Stimulated activated CD4-positive, alpha-beta T cell treated with anti-CD3 and anti-CD28 coated beads, Interleukin-15, amount 100 ng/mL, for 48 hours (primary cell): ENCODE results near the gene ERBIN.
"Not testable (repeated sequence)": the region's sequence is repeated elsewhere in the genome, so short reads cannot be mapped to it uniquely, and the experiment has no call there.

Experiments used
- DNase-seq, 2 donors: peaks; one replicate each; pipeline ENCODE4 v3.0.0-alpha.2; 2020; ENCODE audit warnings: low read depth in 2 of 2

The ERBIN gene

GRCh38 chr5:65957703-65958102 is 31.3 kb downstream of the ERBIN start:
- not testable (repeated sequence) for DNase-seq

DNA sequence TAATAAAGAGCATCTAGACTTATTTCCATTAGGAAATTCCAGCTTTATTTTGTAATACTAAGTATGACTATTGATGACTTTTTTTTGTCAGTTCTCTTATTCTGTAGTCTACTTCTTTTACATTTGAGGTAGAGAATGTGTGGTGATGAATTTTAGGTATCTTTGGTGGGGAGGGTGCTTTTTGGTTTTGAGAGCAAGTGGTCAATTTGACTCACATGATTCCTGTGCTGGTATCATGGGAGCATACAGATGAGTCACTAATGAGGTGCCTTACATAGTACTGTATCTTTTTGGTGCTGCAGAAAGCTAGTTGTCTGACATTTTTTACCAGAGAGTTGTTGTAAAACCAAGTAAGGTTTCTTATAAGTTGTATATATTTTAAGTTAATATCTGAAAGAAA is 35.3 kb downstream of the ERBIN start:
- DNase-seq = peak in 1 of 2 donors; percentile 4

DNA sequence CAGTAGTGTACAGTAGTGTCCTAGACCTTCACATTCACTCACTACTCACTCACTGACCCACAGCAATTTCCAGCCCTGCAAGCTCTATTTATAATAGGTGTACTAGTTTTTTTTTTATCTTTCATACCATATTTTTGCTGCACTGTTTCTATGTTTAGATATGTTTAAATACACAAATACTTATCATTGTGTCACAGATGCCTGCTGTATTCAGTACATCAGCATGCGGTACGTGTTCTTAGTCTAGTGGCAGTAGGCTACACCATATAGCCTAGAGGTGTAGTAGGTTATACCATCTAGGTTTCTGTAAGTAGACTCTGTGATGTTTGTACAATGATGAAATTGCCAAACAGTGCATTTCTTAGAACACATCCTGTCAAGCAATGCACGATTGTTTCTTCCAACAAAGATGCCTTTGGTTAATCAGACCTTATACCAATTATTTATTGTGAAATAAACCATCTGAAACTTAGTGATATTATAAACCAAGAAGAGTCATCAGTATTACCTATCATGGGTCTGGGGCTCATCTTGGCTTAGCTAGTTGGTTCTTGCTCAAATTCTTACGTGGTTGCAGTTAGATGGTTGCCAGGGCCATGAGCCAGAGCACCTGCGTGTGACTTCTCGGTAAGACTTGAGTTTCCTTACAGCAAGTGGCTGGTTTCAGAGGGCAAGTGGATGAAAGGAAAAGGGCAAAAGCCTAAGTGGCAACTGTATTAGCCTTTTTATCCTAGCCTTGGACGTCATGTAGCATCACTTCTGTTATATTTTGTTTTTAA is 41.1 kb downstream of the ERBIN start:
- DNase-seq = no peak

- DNase-seq = no peak
Observed at GRCh38 chr5:65969539-65970393, 43.4 kb downstream of the ERBIN start.

DNA sequence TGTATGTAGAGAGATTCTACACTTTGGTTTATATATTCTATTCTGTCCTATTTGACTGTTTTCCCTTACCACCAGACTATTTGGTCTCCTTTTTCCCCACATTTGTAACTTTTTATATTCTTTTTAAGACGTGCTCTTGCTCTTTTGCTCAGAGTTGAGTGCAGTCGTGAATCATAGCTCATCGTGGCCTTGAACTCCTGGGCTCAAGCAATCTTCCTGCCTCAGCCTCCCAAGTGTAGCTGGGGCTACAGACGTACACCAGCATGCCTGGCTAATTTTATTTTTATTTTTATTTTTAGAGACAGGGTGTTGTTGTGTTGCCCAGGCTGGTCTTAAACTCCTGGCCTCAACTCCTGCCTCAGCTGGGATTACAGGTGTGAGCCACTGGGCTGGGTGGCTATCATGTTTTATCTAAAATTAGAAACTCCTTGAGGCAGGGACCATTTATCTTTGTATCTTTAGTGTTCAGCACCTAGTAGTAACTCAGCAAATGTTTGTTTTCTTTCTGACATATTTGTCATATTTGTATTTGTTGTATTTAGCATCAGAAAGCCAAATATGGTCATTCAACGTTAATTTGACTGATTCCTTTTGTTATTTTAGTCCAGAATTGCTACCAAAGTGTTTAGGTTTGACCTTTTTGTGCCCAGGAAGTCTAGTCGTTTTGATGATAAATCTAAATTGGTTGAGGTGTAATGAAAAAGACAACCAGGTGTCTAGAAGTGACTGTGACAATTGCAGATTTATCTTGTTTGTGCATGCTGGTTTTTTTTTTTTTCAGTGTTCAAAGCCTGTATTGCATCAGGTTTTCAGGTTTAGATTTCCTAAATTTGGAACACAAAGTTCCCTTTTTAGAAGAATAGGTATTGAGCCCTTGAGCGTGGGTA is 44.3 kb downstream of the ERBIN start:
- no peak for DNase-seq

GRCh38 chr5:65971643-65972042 is 45.3 kb downstream of the ERBIN start:
- DNase-seq = no peak

DNA sequence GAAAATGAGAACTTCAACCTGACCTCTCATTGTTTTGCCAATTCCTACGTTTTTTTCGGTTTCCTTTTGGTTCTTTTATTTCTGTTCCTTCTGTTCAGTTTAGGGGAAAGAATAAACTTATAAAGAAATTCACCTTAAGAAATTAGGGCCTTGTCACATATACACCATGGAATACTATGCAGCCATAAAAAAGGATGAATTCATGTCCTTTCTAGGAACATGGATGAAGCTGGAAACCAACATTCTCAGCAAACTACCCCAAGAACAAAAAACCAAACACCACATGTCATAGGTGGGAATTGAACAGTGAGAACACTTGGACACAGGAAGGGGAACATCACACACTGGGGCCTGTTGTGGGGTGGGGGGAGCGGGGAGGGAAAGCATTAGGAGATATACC is 46.5 kb downstream of the ERBIN start:
- not testable (repeated sequence) for DNase-seq

- DNase-seq = no peak
Observed at GRCh38 chr5:65978251-65978650, 51.9 kb downstream of the ERBIN start.

DNA sequence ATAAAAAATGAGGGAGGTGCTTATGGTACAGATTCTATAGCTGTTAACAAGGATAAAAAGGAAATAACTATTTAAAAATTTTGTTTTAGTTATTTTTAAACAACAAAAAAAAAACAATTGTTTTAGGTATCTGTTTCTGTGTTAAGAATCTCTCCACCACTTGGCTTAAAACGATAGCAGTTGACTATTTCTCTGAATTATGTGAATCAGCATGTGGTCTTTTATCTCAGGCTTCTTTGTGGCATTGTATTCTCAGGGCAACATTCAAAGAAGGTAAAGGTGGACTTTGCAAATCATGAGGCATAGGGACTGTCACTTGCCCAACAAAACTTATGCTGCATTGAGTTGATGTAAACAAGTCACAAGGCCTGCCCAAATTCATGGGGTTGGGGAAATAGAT is 55.2 kb downstream of the ERBIN start:
- no peak for DNase-seq

- DNase-seq = no peak
Observed at GRCh38 chr5:65981969-65982619, 55.7 kb downstream of the ERBIN start.

GRCh38 chr5:65982635-65983034 is 56.3 kb downstream of the ERBIN start:
- no peak for DNase-seq

GRCh38 chr5:65984098-65984885 is 57.9 kb downstream of the ERBIN start:
- DNase-seq = no peak

GRCh38 chr5:65986050-65986451 is 59.7 kb downstream of the ERBIN start:
- no peak for DNase-seq

DNA sequence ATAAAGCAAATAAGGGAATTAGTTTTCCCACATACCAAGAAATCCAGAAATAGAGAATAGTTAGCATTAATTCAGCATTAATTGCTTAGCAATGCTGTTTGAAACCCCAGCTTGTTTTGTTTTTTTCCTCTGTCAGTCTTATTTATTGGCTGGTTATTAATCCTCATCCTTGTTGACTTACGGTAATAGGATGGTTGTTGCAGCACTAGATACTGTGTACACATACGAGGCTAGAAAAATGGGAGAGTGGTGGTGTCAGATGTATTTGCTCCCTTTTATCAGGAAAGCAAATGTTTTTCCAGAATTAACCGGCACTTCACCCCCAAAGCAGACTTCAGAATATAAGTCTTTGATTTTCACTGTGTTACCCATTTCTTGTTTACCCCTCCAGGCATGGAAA is 60.4 kb downstream of the ERBIN start:
- DNase-seq = no peak

DNA sequence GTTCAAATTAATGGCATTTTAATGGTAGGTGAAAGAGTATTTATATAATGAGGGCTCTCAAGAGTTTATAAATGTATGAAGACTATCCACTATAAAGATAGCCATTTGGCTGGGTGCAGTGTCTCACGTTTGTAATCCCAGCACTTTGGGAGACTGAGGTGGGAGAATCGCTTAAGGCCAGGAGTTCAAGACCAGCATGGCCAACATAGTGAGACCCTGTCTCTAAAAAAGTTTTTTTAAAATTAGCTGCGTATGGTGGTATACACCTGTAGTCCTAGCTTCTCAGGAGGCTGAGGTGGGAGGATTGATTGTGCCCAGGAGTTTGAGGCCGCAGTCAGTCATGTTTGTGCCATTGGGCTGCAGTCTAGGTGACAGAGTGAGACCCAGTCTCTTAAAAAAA is 61.6 kb downstream of the ERBIN start:
- DNase-seq = no peak

DNA sequence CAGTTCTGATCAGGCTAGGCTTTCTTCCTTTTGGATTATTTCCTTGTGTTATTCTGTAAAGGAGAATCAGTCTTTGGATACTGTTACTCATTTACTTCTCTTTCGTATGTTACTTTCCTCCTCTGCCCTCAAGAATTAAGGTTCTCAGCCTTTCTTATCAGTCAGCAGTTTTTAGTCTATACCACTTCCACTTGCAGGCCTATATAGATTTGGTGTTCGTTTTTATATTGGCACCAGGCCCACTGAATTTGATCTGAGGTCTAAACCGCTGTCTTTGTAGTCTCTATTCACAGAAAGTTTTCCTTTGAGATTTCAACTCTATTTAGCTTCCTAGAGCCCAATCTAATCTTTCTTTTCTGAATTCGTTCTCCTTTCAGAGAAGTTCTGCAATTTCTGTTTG is 62.8 kb downstream of the ERBIN start:
- DNase-seq = no peak

- DNase-seq = no peak
Observed at GRCh38 chr5:65992630-65993029, 66.3 kb downstream of the ERBIN start.

DNA sequence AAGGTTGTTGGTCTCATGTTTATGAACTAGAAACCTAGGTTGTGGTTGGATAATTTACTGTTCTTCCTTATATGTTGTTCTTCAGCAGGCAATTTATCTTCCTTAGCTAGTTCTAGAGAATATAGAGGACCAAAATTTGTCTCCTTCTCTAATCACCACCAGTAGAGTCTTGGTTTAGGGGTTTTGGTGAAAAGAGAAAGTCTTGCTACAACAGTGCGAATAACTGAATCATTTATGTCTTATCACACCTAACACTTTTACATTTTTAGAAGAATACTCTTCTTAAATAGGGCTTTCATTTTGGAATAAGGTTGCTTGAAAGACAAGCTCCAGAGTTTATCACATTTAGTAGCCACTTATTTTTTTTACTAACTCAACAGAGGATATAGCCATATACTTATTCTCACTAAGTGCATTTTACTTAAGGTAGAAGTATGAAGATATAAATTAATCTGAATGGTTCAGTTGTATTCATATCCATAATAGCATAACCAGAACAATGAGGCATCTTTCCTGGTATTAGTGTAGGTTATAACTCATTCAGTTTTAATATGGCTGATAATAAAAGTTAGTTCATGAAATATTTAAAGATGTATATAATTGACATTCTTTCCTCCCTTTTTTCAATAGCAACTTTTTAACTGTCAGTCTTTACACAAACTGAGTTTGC is 67.9 kb downstream of the ERBIN start:
- no peak for DNase-seq

- no peak for DNase-seq
Observed at GRCh38 chr5:65999061-65999723, 72.8 kb downstream of the ERBIN start.

GRCh38 chr5:66001952-66002351 is 75.6 kb downstream of the ERBIN start:
- no peak for DNase-seq
